ENCODE results near the gene EIPR1.

EIPR1 gene

DNA sequence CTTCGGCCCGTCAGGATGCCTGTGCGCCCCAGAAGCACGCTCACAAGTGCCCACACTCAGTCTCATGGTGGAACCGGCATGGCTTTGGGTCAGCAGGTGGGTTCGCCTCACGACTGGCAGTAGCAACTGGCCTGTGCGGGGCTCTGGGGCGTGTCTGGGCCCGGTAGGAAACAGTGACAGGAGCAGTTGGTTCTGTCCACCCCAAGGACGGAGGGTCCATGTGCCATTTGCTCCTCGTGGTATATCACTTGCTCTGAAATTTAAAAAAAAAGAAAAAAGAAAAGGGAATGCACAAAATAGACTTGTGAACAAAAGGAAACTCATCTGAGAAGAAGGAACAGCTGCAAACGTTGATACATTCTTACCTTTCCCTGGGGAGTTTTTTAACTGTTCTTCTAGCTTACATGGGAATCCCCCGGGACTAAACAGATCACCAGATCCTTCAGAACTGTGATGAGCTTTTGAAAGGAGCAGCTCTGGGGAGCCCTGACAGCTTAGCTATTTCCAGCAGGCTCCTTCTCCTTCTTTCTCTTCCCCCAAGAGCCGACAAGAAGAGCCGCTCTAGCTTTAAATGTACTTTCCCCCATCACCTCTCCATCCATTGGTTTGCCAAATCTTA is 44.7 kb upstream of the EIPR1 start:
- Histone ChIP-seq H3K23ac (ENCODE audit: low read length) (no peak overlapping the region), H2BK5ac (ENCODE audit: low read length) (no peak overlapping the region), H2BK120ac (ENCODE audit: low read depth, low read length) (no peak overlapping the region), H3K56ac (ENCODE audit: low read length) (no peak overlapping the region), H2AK5ac (ENCODE audit: low read length) (no peak overlapping the region), H2BK15ac (replicated peaks; ENCODE audit: low read depth) (no peak overlapping the region), H3K18ac (ENCODE audit: low read length) (no peak overlapping the region), H3K27me3 (ENCODE audit: insufficient read depth, low read length, poor library complexity) (no peaks in the 10 kb centered on the region), H3K9ac (ENCODE audit: low read length) (no peak overlapping the region), H4K8ac (ENCODE audit: low read depth, low read length) (no peak overlapping the region), H3K4me3 (ENCODE audit: low read length) (no peak overlapping the region), H3K4me1 (ENCODE audit: control insufficient read depth, low read depth, low read length) (no peaks in the 10 kb centered on the region), H3K4me2 (ENCODE audit: low read length) (no peak overlapping the region), H3K27ac (ENCODE audit: low read depth, low read length) (no peak overlapping the region), H3K79me2 (ENCODE audit: control insufficient read depth, insufficient read depth, low read length) (no peaks in the 10 kb centered on the region), H3K79me1 (ENCODE audit: low read length) (no peaks in the 10 kb centered on the region), H3K4ac (ENCODE audit: low read depth, low read length) (no peak overlapping the region), H4K5ac (ENCODE audit: low read length) (no peak overlapping the region), H3K36me3 (ENCODE audit: control insufficient read depth, insufficient read depth, low read length) (peaks cover 2% of the 10 kb centered on the region)
- no peak for DNase-seq
- no CpG with 5 or more reads among the region's 16 CpGs for WGBS (ENCODE audit: extremely low coverage, insufficient coverage, low lambda C conversion rate)

DNA sequence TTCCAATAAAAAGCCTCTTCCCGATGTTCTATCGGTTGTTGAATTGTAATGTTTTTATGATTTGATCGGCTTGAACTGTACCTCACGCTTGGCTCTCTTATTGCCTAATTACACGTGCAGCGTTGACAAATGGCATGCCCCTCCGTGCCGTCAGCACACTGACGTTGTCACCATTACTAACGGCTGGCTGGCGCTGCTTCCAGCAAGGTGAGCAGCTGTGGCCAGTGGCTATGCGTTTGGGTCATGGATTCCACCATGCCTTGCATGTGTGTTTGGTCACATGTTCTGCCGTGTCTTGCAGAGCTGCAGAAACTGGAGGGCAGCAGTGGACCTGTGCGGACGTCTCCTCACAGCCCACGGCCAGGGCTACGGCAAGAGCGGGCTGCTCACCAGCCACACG is 44.0 kb upstream of the EIPR1 start:
- Histone ChIP-seq H3K27ac (ENCODE audit: low read depth, low read length) (no peak overlapping the region), H3K4me3 (ENCODE audit: low read length) (no peak overlapping the region), H3K79me2 (ENCODE audit: control insufficient read depth, insufficient read depth, low read length) (no peaks in the 10 kb centered on the region), H2BK15ac (replicated peaks; ENCODE audit: low read depth) (no peak overlapping the region), H3K36me3 (ENCODE audit: control insufficient read depth, insufficient read depth, low read length) (peaks cover 2% of the 10 kb centered on the region), H3K4me1 (ENCODE audit: control insufficient read depth, low read depth, low read length) (no peaks in the 10 kb centered on the region), H3K4me2 (ENCODE audit: low read length) (no peak overlapping the region), H2BK5ac (ENCODE audit: low read length) (no peak overlapping the region), H4K5ac (ENCODE audit: low read length) (no peak overlapping the region), H3K9ac (ENCODE audit: low read length) (no peak overlapping the region), H4K8ac (ENCODE audit: low read depth, low read length) (no peak overlapping the region), H3K23ac (ENCODE audit: low read length) (no peak overlapping the region), H2AK5ac (ENCODE audit: low read length) (no peak overlapping the region), H3K27me3 (ENCODE audit: insufficient read depth, low read length, poor library complexity) (no peaks in the 10 kb centered on the region), H3K56ac (ENCODE audit: low read length) (no peak overlapping the region), H3K79me1 (ENCODE audit: low read length) (no peaks in the 10 kb centered on the region), H3K18ac (ENCODE audit: low read length) (no peak overlapping the region), H3K4ac (ENCODE audit: low read depth, low read length) (no peak overlapping the region), H2BK120ac (ENCODE audit: low read depth, low read length) (no peak overlapping the region)
- no CpG with 5 or more reads among the region's 19 CpGs for WGBS (ENCODE audit: extremely low coverage, insufficient coverage, low lambda C conversion rate)
- DNase-seq, result no peak

DNA sequence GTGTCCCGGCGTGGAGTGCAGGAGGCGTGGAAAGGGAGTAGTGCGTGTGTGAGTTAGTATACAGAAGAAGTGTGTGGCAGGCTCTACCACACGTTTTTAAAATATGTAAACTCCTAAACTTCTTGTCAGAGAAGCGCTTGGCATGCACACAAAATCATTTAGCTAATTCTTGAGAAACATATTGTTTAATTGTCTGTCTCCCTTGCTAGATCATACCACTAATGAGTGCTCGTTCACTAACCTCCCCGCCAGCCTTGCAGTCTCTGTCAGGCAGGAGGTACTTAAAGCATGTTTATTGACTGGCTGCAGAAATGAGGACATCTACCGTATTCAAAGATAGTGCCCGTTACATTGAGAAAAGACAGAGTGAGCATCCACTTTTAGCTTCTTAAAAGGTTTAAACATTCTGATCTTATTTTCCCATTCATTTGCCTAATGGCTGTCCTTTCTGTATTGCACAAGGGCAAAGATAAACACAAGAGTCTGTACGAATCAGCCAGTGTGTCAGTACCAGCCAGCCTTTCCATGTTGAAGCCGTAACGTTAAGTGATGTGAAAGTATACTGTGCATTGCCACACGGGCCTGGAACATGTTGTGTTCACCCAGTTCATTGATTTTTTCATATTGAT is 43.3 kb upstream of the EIPR1 start:
- no peak for DNase-seq
- no peak overlapping the region for H3K56ac ChIP-seq (ENCODE audit: low read length)
- no peak overlapping the region for H2AK5ac ChIP-seq (ENCODE audit: low read length)
- H3K79me1 ChIP-seq (ENCODE audit: low read length), result no peaks in the 10 kb centered on the region
- H3K4ac ChIP-seq (ENCODE audit: low read depth, low read length), result no peak overlapping the region
- no peak overlapping the region for H3K4me2 ChIP-seq (ENCODE audit: low read length)
- no peaks in the 10 kb centered on the region for H3K4me1 ChIP-seq (ENCODE audit: control insufficient read depth, low read depth, low read length)
- no peak overlapping the region for H3K23ac ChIP-seq (ENCODE audit: low read length)
- H3K18ac ChIP-seq (ENCODE audit: low read length), result no peak overlapping the region
- H2BK15ac ChIP-seq (replicated peaks; ENCODE audit: low read depth), result no peak overlapping the region
- H3K9ac ChIP-seq (ENCODE audit: low read length), result no peak overlapping the region
- no CpG with 5 or more reads among the region's 14 CpGs for WGBS (ENCODE audit: extremely low coverage, insufficient coverage, low lambda C conversion rate)
- H3K27me3 ChIP-seq (ENCODE audit: insufficient read depth, low read length, poor library complexity), result no peaks in the 10 kb centered on the region
- no peak overlapping the region for H3K27ac ChIP-seq (ENCODE audit: low read depth, low read length)
- no peak overlapping the region for H2BK120ac ChIP-seq (ENCODE audit: low read depth, low read length)
- H3K79me2 ChIP-seq (ENCODE audit: control insufficient read depth, insufficient read depth, low read length), result no peaks in the 10 kb centered on the region
- no peak overlapping the region for H3K4me3 ChIP-seq (ENCODE audit: low read length)
- no peak overlapping the region for H4K8ac ChIP-seq (ENCODE audit: low read depth, low read length)
- no peak overlapping the region for H2BK5ac ChIP-seq (ENCODE audit: low read length)
- H3K36me3 ChIP-seq (ENCODE audit: control insufficient read depth, insufficient read depth, low read length), result peaks cover 2% of the 10 kb centered on the region
- no peak overlapping the region for H4K5ac ChIP-seq (ENCODE audit: low read length)

DNA sequence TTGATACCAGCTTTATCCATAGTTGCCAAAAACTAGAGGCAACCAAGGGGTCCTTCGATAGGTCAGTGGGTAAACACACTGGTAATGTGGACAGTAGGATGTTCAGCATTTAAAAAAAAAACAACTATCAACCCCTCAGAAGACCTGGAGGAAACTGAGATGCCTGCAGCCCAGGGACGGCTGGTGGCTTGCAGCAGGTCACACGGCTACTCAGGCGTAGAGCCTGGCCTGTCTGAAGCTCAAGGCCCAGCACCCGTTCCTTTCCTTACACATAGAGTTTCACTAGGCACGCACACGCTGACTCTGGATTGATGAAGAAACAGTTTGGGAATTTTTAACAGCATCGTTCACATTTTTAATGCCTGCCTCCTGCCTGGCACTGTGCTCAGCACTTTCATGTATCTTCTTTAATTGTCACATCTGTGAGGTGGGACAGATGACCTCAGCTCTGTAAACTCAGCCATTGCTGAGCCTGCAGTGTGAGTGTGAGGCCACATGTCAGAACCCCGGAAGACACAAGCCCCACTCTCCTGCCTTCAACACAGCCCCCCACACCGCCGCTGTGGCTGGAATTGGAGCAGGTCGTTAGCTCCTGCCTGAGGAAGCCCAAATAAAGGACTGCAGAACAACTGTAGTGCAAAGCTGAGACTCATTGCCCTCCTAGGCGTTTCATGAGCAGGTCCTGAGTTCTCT is 42.6 kb upstream of the EIPR1 start:
- Histone ChIP-seq H3K79me1 (ENCODE audit: low read length) (no peaks in the 10 kb centered on the region), H2AK5ac (ENCODE audit: low read length) (no peak overlapping the region), H3K79me2 (ENCODE audit: control insufficient read depth, insufficient read depth, low read length) (no peaks in the 10 kb centered on the region), H3K9ac (ENCODE audit: low read length) (no peak overlapping the region), H3K18ac (ENCODE audit: low read length) (no peak overlapping the region), H3K23ac (ENCODE audit: low read length) (no peak overlapping the region), H4K5ac (ENCODE audit: low read length) (no peak overlapping the region), H3K4me3 (ENCODE audit: low read length) (no peak overlapping the region), H2BK15ac (replicated peaks; ENCODE audit: low read depth) (no peak overlapping the region), H3K4me1 (ENCODE audit: control insufficient read depth, low read depth, low read length) (no peaks in the 10 kb centered on the region), H3K27ac (ENCODE audit: low read depth, low read length) (no peak overlapping the region), H2BK5ac (ENCODE audit: low read length) (no peak overlapping the region), H3K27me3 (ENCODE audit: insufficient read depth, low read length, poor library complexity) (no peaks in the 10 kb centered on the region), H4K8ac (ENCODE audit: low read depth, low read length) (no peak overlapping the region), H3K4ac (ENCODE audit: low read depth, low read length) (no peak overlapping the region), H2BK120ac (ENCODE audit: low read depth, low read length) (no peak overlapping the region), H3K56ac (ENCODE audit: low read length) (no peak overlapping the region), H3K36me3 (ENCODE audit: control insufficient read depth, insufficient read depth, low read length) (peaks cover 2% of the 10 kb centered on the region), H3K4me2 (ENCODE audit: low read length) (no peak overlapping the region)
- DNase-seq, result no peak
- no CpG with 5 or more reads among the region's 13 CpGs for WGBS (ENCODE audit: extremely low coverage, insufficient coverage, low lambda C conversion rate)

DNA sequence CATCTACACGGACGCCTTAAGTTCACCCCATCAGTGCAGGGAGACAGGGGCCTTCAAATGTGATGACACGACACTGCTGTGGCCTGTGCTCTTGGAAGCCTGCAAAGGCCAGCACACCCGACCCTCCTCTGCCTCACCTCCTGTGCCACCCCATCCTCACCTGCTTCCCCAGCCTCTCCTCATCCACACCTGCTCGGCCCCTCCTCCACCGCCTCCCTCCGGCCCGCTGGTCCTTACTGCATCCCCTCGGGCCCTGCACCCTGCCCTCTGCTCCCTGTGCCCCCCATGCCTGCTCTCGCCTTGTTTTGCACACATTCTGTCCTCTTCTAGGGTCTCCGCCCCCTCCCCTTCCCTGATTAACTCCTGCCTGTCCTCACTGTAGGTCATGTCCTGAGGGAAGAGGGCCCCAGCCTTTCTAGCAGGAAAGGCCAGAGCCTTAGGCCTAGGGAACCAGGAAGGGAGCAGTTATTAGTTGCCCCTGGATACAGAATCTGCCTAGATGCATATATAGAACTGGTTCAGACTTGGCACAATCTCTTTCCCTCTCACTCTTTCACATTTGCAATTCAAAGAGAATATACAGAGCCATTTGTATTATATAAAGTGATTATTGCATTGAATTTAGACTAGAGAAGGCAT is 41.3 kb upstream of the EIPR1 start:
- Histone ChIP-seq H3K4ac (ENCODE audit: low read depth, low read length) (no peak overlapping the region), H3K4me3 (ENCODE audit: low read length) (no peak overlapping the region), H2AK5ac (ENCODE audit: low read length) (no peak overlapping the region), H2BK5ac (ENCODE audit: low read length) (no peak overlapping the region), H3K4me2 (ENCODE audit: low read length) (no peak overlapping the region), H3K79me1 (ENCODE audit: low read length) (no peaks in the 10 kb centered on the region), H3K27ac (ENCODE audit: low read depth, low read length) (no peak overlapping the region), H2BK120ac (ENCODE audit: low read depth, low read length) (no peak overlapping the region), H4K5ac (ENCODE audit: low read length) (no peak overlapping the region), H3K27me3 (ENCODE audit: insufficient read depth, low read length, poor library complexity) (no peaks in the 10 kb centered on the region), H3K36me3 (ENCODE audit: control insufficient read depth, insufficient read depth, low read length) (peaks cover 2% of the 10 kb centered on the region), H3K56ac (ENCODE audit: low read length) (no peak overlapping the region), H2BK15ac (replicated peaks; ENCODE audit: low read depth) (no peak overlapping the region), H3K79me2 (ENCODE audit: control insufficient read depth, insufficient read depth, low read length) (no peaks in the 10 kb centered on the region), H3K18ac (ENCODE audit: low read length) (no peak overlapping the region), H3K4me1 (ENCODE audit: control insufficient read depth, low read depth, low read length) (no peaks in the 10 kb centered on the region), H3K9ac (ENCODE audit: low read length) (no peak overlapping the region), H3K23ac (ENCODE audit: low read length) (no peak overlapping the region), H4K8ac (ENCODE audit: low read depth, low read length) (no peak overlapping the region)
- DNase-seq, result no peak
- no CpG with 5 or more reads among the region's 11 CpGs for WGBS (ENCODE audit: extremely low coverage, insufficient coverage, low lambda C conversion rate)

Measured in mesendoderm (in vitro differentiated cells).